Aorta (tissue), 5 donors: ENCODE data around the gene HNRNPD. TPM values are rescaled to one million over a fixed set of nuclear protein-coding genes. Genes with fewer than 3 reads are reported as not detected.
"Not testable (repeated sequence)": the region's sequence is repeated elsewhere in the genome, so short reads cannot be mapped to it uniquely, and the experiment has no call there.

ENCODE experiments used
- ATAC-seq: fragments of 200-7000 bp; cut with Tn5 transposase; one replicate; pipeline ENCODE4 v1.9.1; 2022; ENCODE audit warnings: moderate library complexity; ENCODE audit not compliant: low FRiP score
- DNase-seq, 2 donors: peaks; one replicate each; pipeline ENCODE4 v3.0.0-alpha.2; 2020
- H3K27ac ChIP-seq, 2 donors: one replicate each; pipeline ENCODE4 v1.5.1; 2013; ENCODE audit warnings: low read length in 2 of 2, mild to moderate bottlenecking in 2 of 2, moderate library complexity in 2 of 2, control low read depth in 1 of 2, inconsistent platforms in 1 of 2, low read depth in 1 of 2
- H3K27me3 ChIP-seq, 2 donors: one replicate each; pipeline ENCODE4 v1.6.1; 2013; ENCODE audit warnings: control low read depth in 1 of 2, low read length in 1 of 2, mild to moderate bottlenecking in 1 of 2, moderate library complexity in 1 of 2; ENCODE audit not compliant: insufficient read depth in 2 of 2, control insufficient read depth in 1 of 2
- H3K36me3 ChIP-seq, 2 donors: one replicate each; pipeline ENCODE4 v1.6.1; 2013; ENCODE audit warnings: control low read depth in 1 of 2, low read length in 1 of 2, mild to moderate bottlenecking in 1 of 2; ENCODE audit not compliant: insufficient read depth in 2 of 2, control insufficient read depth in 1 of 2
- H3K4me1 ChIP-seq, 2 donors: one replicate each; pipeline ENCODE4 v1.6.1; 2013; ENCODE audit warnings: low read length in 2 of 2, control low read depth in 1 of 2, mild to moderate bottlenecking in 1 of 2, moderate library complexity in 1 of 2; ENCODE audit not compliant: insufficient read depth in 2 of 2, control insufficient read depth in 1 of 2
- H3K4me3 ChIP-seq, 2 donors: one replicate each; pipeline ENCODE4 v1.5.1; 2013; ENCODE audit warnings: low read length in 2 of 2, control low read depth in 1 of 2, mild to moderate bottlenecking in 1 of 2
- H3K9me3 ChIP-seq: one replicate; pipeline ENCODE4 v1.6.1; 2013; ENCODE audit warnings: mild to moderate bottlenecking, low read length; ENCODE audit not compliant: control insufficient read depth
- WGBS, 2 donors: extraction: QIAGEN DNeasy Blood & Tissue Kit; methylation state at CpG; one replicate each; pipeline ENCODE4 v1.1.7; 2013; 5-methylcytosine and 5-hydroxymethylcytosine counted together
- intact Hi-C, 2 donors: fragments of 100-400 bp; cut with DNase I; formaldehyde crosslinking; loops; one replicate each; pipeline versions ENCODE4 v1.14.2 to v1.15.0; 2022
- polyA plus RNA-seq, 2 donors: library from polyadenylated mRNA; stranded (reverse); fragments of 200-250 nt; gene quantifications; one replicate each; pipeline ENCODE4 v1.2.3, GENCODE V29; 2013
- total RNA-seq, 2 donors: library from RNA; stranded (reverse); fragmentation: NEBNext Ultra II Directional; extraction: Animal tissue kit (Norgen Biotek cat#: 25700); gene quantifications; one replicate each; pipeline ENCODE4 v1.2.1, GENCODE V29; 2021
- donor health status: healthy with polysubstance abuse.
- donor health status: Bipolar disorder and iron deficiency.
- donor health status: DM: no; HTN: no; CAD: no.
- donor health status: DM: no; HTN: no; CAD: no.
- donor health status: DM: yes; HTN: yes; CAD: no.

HNRNPD gene
- total and polyA plus RNA-seq, 4 donors: 113 to 146 (median 119) TPM

GRCh38 chr4:82401600-82401999 is 27.8 kb upstream of the HNRNPD start:
- intact Hi-C loops: loop anchor here in 1 of 2 donors (5.0 kb wide), 1 partner anchor 196 kb away; no protein-coding TSS in a partner anchor
- H3K36me3 ChIP-seq: no peaks in the 10 kb centered on the region
- ATAC-seq (no peak), DNase-seq (no peak)
- H3K4me3 ChIP-seq: no peak overlapping the region
- H3K9me3 ChIP-seq: no peaks in the 10 kb centered on the region
- H3K27me3 ChIP-seq: no peaks in the 10 kb centered on the region
- H3K4me1 ChIP-seq: no peaks in the 10 kb centered on the region
- no peak overlapping the region for H3K27ac ChIP-seq
- WGBS, 2 donors: 92 to 94% methylated on average over 7 of the region's 7 CpGs

GRCh38 chr4:82398263-82398662 is 24.5 kb upstream of the HNRNPD start:
- ATAC-seq (no peak), DNase-seq (no peak)
- intact Hi-C loops: no loop called here
- Histone ChIP-seq H3K4me3 (no peak overlapping the region), H3K9me3 (no peaks in the 10 kb centered on the region), H3K4me1 (no peaks in the 10 kb centered on the region), H3K27ac (no peak overlapping the region), H3K27me3 (no peaks in the 10 kb centered on the region), H3K36me3 (no peaks in the 10 kb centered on the region)
- WGBS, 2 donors: 33 to 39% methylated on average over 1 of the region's 1 CpG

- H3K36me3 ChIP-seq: no peaks in the 10 kb centered on the region
- no peak overlapping the region for H3K27ac ChIP-seq
- ATAC-seq (no peak), DNase-seq (no peak)
- WGBS, 2 donors: 92 to 93% methylated on average over 3 of the region's 3 CpGs
- H3K4me1 ChIP-seq: no peaks in the 10 kb centered on the region
- no peaks in the 10 kb centered on the region for H3K9me3 ChIP-seq
- H3K4me3 ChIP-seq: no peak overlapping the region
- intact Hi-C loops: no loop called here
- H3K27me3 ChIP-seq: no peaks in the 10 kb centered on the region
Observed at GRCh38 chr4:82397527-82397926, 23.7 kb upstream of the HNRNPD start.

- Histone ChIP-seq H3K27me3 (no peaks in the 10 kb centered on the region), H3K36me3 (no peaks in the 10 kb centered on the region), H3K9me3 (no peaks in the 10 kb centered on the region), H3K4me1 (no peaks in the 10 kb centered on the region), H3K4me3 (no peak overlapping the region), H3K27ac (no peak overlapping the region)
- ATAC-seq: no peak
- DNase-seq: no peak
- intact Hi-C loops: no loop called here
- 89 to 94% methylated on average over 3 of the region's 3 CpGs for WGBS, 2 donors
Observed at GRCh38 chr4:82394896-82395295, 21.1 kb upstream of the HNRNPD start.

- 94 to 95% methylated on average over 9 of the region's 9 CpGs for WGBS, 2 donors
- intact Hi-C loops: not testable (repeated sequence)
Observed at GRCh38 chr4:82390061-82390460, 16.3 kb upstream of the HNRNPD start.

GRCh38 chr4:82388405-82388804 is 14.6 kb upstream of the HNRNPD start:
- DNase-seq (no peak), ATAC-seq (no peak)
- H3K36me3 ChIP-seq: no peaks in the 10 kb centered on the region
- intact Hi-C loops: no loop called here
- H3K9me3 ChIP-seq: no peaks in the 10 kb centered on the region
- H3K4me1 ChIP-seq: no peaks in the 10 kb centered on the region
- no peak overlapping the region for H3K4me3 ChIP-seq
- H3K27me3 ChIP-seq: no peaks in the 10 kb centered on the region
- 85 to 86% methylated on average over 1 of the region's 1 CpG for WGBS, 2 donors
- no peak overlapping the region for H3K27ac ChIP-seq

More at GRCh38 chr4:82390061-82390460, 16.3 kb upstream of the HNRNPD start:
- H3K27ac ChIP-seq, H3K36me3 ChIP-seq, H3K9me3 ChIP-seq, H3K27me3 ChIP-seq, DNase-seq, H3K4me3 ChIP-seq, ATAC-seq, H3K4me1 ChIP-seq: not testable (repeated sequence)

GRCh38 chr4:82386312-82386711 is 12.5 kb upstream of the HNRNPD start:
- ATAC-seq, H3K4me3 ChIP-seq, H3K9me3 ChIP-seq, intact Hi-C loops, DNase-seq, H3K4me1 ChIP-seq, H3K27me3 ChIP-seq, H3K27ac ChIP-seq, H3K36me3 ChIP-seq: not testable (repeated sequence)
- WGBS, 2 donors: 96% methylated on average over 8 of the region's 8 CpGs

- no peaks in the 10 kb centered on the region for H3K4me1 ChIP-seq
- H3K27me3 ChIP-seq: no peaks in the 10 kb centered on the region
- H3K36me3 ChIP-seq: no peaks in the 10 kb centered on the region
- no peak for ATAC-seq
- intact Hi-C loops: no loop called here
- no peak overlapping the region for H3K27ac ChIP-seq
- no peak for DNase-seq
- no peaks in the 10 kb centered on the region for H3K9me3 ChIP-seq
- WGBS, 2 donors: 91 to 92% methylated on average over 2 of the region's 2 CpGs
- H3K4me3 ChIP-seq: no peak overlapping the region
Observed at GRCh38 chr4:82382751-82383150, 9.0 kb upstream of the HNRNPD start.

GRCh38 chr4:82381661-82382296 is 8.0 kb upstream of the HNRNPD start:
- ATAC-seq (no peak), DNase-seq (no peak)
- Histone ChIP-seq H3K36me3 (no peaks in the 10 kb centered on the region), H3K4me1 (no peaks in the 10 kb centered on the region), H3K4me3 (no peak overlapping the region), H3K9me3 (no peaks in the 10 kb centered on the region), H3K27me3 (no peaks in the 10 kb centered on the region), H3K27ac (no peak overlapping the region)
- intact Hi-C loops: no loop called here
- WGBS, 2 donors: 72 to 78% methylated on average over 2 of the region's 2 CpGs
